ENCODE data around the gene CACNB4.

Gene CACNB4

GRCh38 chr2:151842830-151843690 lies 255.8 kb downstream of the CACNB4 start:
- no peak overlapping the region for H3K4me3 ChIP-seq (ENCODE audit: severe bottlenecking)
- TF ChIP-seq CTCF (IDR thresholded peaks at IDR 0.05; ENCODE audit: poor library complexity, severe bottlenecking): no peak
- H3K36me3 ChIP-seq (ENCODE audit: low read depth): no peaks in the 10 kb centered on the region
- no peaks in the 10 kb centered on the region for H3K27me3 ChIP-seq (ENCODE audit: insufficient read depth, poor library complexity, severe bottlenecking)
- no peaks in the 10 kb centered on the region for H3K9me3 ChIP-seq (ENCODE audit: severe bottlenecking)
- ATAC-seq (ENCODE audit: low read depth) (no peak), DNase-seq (ENCODE audit: low spot score) (no peak)
- H3K4me1 ChIP-seq (ENCODE audit: insufficient read depth, poor library complexity, severe bottlenecking): no peaks in the 10 kb centered on the region
- H3K27ac ChIP-seq (ENCODE audit: poor library complexity, severe bottlenecking): no peak overlapping the region

GRCh38 chr2:151841047-151841424 lies 257.8 kb downstream of the CACNB4 start:
- no peak overlapping the region for H3K4me3 ChIP-seq (ENCODE audit: severe bottlenecking)
- no peak overlapping the region for H3K27ac ChIP-seq (ENCODE audit: poor library complexity, severe bottlenecking)
- H3K4me1 ChIP-seq (ENCODE audit: insufficient read depth, poor library complexity, severe bottlenecking): no peaks in the 10 kb centered on the region
- H3K27me3 ChIP-seq (ENCODE audit: insufficient read depth, poor library complexity, severe bottlenecking): no peaks in the 10 kb centered on the region
- no peak for DNase-seq (ENCODE audit: low spot score)
- no peak for ATAC-seq (ENCODE audit: low read depth)
- H3K36me3 ChIP-seq (ENCODE audit: low read depth): no peaks in the 10 kb centered on the region
- no peaks in the 10 kb centered on the region for H3K9me3 ChIP-seq (ENCODE audit: severe bottlenecking)
- no peak for TF ChIP-seq CTCF (IDR thresholded peaks at IDR 0.05; ENCODE audit: poor library complexity, severe bottlenecking)

GRCh38 chr2:151840216-151841046 lies 258.4 kb downstream of the CACNB4 start:
- Histone ChIP-seq H3K27ac (ENCODE audit: poor library complexity, severe bottlenecking) (no peak overlapping the region), H3K4me3 (ENCODE audit: severe bottlenecking) (no peak overlapping the region), H3K27me3 (ENCODE audit: insufficient read depth, poor library complexity, severe bottlenecking) (no peaks in the 10 kb centered on the region), H3K36me3 (ENCODE audit: low read depth) (no peaks in the 10 kb centered on the region), H3K4me1 (ENCODE audit: insufficient read depth, poor library complexity, severe bottlenecking) (no peaks in the 10 kb centered on the region), H3K9me3 (ENCODE audit: severe bottlenecking) (no peaks in the 10 kb centered on the region)
- peak; percentile 38; the same call in 1 of the 3 replicates for ATAC-seq (ENCODE audit: low read depth)
- TF ChIP-seq CTCF (IDR thresholded peaks at IDR 0.05; ENCODE audit: poor library complexity, severe bottlenecking): no peak
- no peak for DNase-seq (ENCODE audit: low spot score)

- no peak for TF ChIP-seq CTCF (IDR thresholded peaks at IDR 0.05; ENCODE audit: poor library complexity, severe bottlenecking)
- Histone ChIP-seq H3K27me3 (ENCODE audit: insufficient read depth, poor library complexity, severe bottlenecking) (no peaks in the 10 kb centered on the region), H3K4me1 (ENCODE audit: insufficient read depth, poor library complexity, severe bottlenecking) (no peaks in the 10 kb centered on the region), H3K27ac (ENCODE audit: poor library complexity, severe bottlenecking) (no peak overlapping the region), H3K4me3 (ENCODE audit: severe bottlenecking) (no peak overlapping the region), H3K36me3 (ENCODE audit: low read depth) (no peaks in the 10 kb centered on the region), H3K9me3 (ENCODE audit: severe bottlenecking) (no peaks in the 10 kb centered on the region)
- DNase-seq (ENCODE audit: low spot score) (no peak), ATAC-seq (ENCODE audit: low read depth) (no peak)
Observed at GRCh38 chr2:151837926-151838325, 260.9 kb downstream of the CACNB4 start.
